ENCODE results near the gene DDX31. TPM values are rescaled to one million over a fixed set of nuclear protein-coding genes. Genes with fewer than 3 reads are reported as not detected.

DDX31 gene
- total RNA-seq, 4 donors from 2014 or later: 6.1 to 30.1 (median 9.8) TPM

DNA sequence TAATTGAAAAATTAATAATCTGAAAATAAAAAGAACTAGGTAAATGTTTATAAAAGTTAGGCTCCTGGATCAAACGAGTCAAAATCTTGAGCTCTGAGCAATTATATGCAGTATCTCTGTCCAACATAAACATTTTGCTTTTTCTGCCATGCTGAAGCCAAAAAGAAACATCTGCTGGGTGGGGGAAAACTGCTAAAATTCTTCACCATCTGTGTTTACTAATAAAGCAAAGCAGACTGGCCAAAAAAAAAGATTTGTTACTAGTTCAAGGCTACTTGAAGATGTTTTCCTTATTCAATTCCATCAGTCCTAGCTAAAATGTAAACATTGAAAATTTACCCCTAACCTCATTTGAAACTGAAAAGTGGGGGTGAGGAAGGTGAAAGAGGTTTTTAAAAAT lies 30.2 kb upstream of the DDX31 start:
- intact Hi-C loops (cut with DNase I; ENCODE audit: low total_unique reads): no loop called here
- 0 to 9% methylated on average over 1 of the region's 1 CpG for WGBS, 2 donors (ENCODE audit: low coverage in 1 of 2)
- DNase-seq: no peak
- Histone ChIP-seq H3K4me3 (no peak overlapping the region), H3K9me3 (peaks cover 15 to 16% of the 10 kb centered on the region in 2 donors), H3K27me3 (no peaks in the 10 kb centered on the region), H3K4me1 (peaks cover 0 to 6% (median 0%) of the 10 kb centered on the region in 4 donors), H3K27ac (no peak overlapping the region), H3K36me3 (no peaks in the 10 kb centered on the region)
- TF ChIP-seq EP300 (IDR thresholded peaks at IDR 0.05; ENCODE audit: low read depth): no peak
- no peak for TF ChIP-seq POLR2A (IDR thresholded peaks at IDR 0.05)
- no peak for TF ChIP-seq POLR2AphosphoS5 (IDR thresholded peaks at IDR 0.05)
- TF ChIP-seq, protein P1, sequence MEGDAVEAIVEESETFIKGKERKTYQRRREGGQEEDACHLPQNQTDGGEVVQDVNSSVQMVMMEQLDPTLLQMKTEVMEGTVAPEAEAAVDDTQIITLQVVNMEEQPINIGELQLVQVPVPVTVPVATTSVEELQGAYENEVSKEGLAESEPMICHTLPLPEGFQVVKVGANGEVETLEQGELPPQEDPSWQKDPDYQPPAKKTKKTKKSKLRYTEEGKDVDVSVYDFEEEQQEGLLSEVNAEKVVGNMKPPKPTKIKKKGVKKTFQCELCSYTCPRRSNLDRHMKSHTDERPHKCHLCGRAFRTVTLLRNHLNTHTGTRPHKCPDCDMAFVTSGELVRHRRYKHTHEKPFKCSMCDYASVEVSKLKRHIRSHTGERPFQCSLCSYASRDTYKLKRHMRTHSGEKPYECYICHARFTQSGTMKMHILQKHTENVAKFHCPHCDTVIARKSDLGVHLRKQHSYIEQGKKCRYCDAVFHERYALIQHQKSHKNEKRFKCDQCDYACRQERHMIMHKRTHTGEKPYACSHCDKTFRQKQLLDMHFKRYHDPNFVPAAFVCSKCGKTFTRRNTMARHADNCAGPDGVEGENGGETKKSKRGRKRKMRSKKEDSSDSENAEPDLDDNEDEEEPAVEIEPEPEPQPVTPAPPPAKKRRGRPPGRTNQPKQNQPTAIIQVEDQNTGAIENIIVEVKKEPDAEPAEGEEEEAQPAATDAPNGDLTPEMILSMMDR (IDR thresholded peaks at IDR 0.05): no peak
- in situ Hi-C loops (cut with MboI; ENCODE audit: low pct_ligation_motif_present in 1 of 4, low pct_unique_long_range_greater_than_20kb in 1 of 4, low sequenced_read_pairs in 3 of 4): no loop called here

DNA sequence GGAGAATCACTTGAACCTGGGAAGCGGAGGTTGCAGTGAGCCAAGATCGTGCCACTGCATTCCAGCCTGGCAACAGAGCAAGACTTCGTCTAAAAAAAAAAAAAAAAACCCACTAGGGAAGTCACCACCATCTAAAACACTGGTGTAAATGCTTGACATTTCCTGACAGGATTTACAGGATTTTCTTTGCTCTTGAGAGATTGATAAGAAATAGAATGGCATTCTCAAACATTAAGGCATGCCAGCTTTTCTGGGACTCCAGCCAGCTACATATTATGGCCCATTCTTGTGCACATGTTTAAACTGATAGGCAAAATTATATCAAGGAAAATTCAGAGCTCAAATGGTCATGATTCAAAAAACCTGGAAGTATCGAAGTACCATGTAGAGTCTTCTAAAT lies 29.2 kb upstream of the DDX31 start:
- WGBS, 2 donors (ENCODE audit: low coverage in 1 of 2): 40 to 42% methylated on average over 4 of the region's 4 CpGs
- no peak overlapping the region for H3K27ac ChIP-seq
- peak; percentile 48 for DNase-seq
- peaks cover 0 to 6% (median 0%) of the 10 kb centered on the region in 4 donors for H3K4me1 ChIP-seq
- intact Hi-C loops (cut with DNase I; ENCODE audit: low total_unique reads): no loop called here
- no peak overlapping the region for H3K4me3 ChIP-seq
- TF ChIP-seq POLR2AphosphoS5 (IDR thresholded peaks at IDR 0.05): no peak
- TF ChIP-seq, protein P1 (IDR thresholded peaks at IDR 0.05): no peak
- no peak for TF ChIP-seq POLR2A (IDR thresholded peaks at IDR 0.05)
- no peak for TF ChIP-seq EP300 (IDR thresholded peaks at IDR 0.05; ENCODE audit: low read depth)
- H3K9me3 ChIP-seq: peaks cover 15 to 16% of the 10 kb centered on the region in 2 donors
- no peaks in the 10 kb centered on the region for H3K36me3 ChIP-seq
- no peaks in the 10 kb centered on the region for H3K27me3 ChIP-seq
- in situ Hi-C loops (cut with MboI; ENCODE audit: low pct_ligation_motif_present in 1 of 4, low pct_unique_long_range_greater_than_20kb in 1 of 4, low sequenced_read_pairs in 3 of 4): no loop called here

DNA sequence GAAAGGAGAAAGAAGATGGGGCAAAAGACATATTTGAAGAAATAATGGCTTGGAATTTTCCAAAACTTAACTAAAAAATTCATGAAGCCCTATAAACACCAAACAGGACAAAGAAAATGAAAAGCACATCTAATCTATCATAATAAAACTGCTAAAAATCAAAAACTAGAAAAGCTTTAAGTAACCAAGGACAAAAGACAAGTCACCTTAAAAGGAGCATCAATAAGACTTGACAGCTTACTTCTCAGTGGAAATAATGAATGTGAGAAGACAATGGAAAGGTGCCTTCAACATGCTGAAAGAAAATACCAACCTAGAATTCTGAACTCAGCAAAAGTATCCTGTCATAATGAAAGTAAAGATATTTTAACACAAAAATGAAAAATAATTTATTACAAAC lies 27.4 kb upstream of the DDX31 start:
- no peaks in the 10 kb centered on the region for H3K27me3 ChIP-seq
- no peak overlapping the region for H3K4me3 ChIP-seq
- H3K27ac ChIP-seq: no peak overlapping the region
- peaks cover 15 to 16% of the 10 kb centered on the region in 2 donors for H3K9me3 ChIP-seq
- no peak for DNase-seq
- H3K4me1 ChIP-seq: no peaks in the 10 kb centered on the region
- intact Hi-C loops (cut with DNase I; ENCODE audit: low total_unique reads): no loop called here
- TF ChIP-seq POLR2A (IDR thresholded peaks at IDR 0.05): no peak
- no peak for TF ChIP-seq EP300 (IDR thresholded peaks at IDR 0.05; ENCODE audit: low read depth)
- in situ Hi-C loops (cut with MboI; ENCODE audit: low pct_ligation_motif_present in 1 of 4, low pct_unique_long_range_greater_than_20kb in 1 of 4, low sequenced_read_pairs in 3 of 4): no loop called here
- H3K36me3 ChIP-seq: no peaks in the 10 kb centered on the region

DNA sequence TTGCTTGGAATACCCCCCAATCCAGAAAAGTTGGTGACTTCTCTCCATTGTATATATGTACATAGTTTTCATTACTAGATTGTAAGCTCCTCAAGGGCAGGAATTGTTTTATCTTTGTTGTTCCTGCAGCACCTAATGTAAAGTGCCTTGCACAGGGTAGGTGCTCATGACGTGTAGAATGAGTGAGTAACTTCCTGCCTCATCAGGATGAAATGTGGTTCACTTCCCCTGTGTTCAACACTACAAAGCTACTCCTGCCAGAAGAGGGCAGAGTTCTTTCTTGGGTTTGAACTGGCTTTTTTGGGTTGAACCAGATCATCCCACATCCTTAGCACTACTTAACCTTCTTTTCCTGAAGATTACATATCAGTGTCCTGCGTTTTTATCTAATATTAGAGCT lies 24.4 kb upstream of the DDX31 start:
- peaks cover 0 to 9% (median 2%) of the 10 kb centered on the region in 4 donors for H3K36me3 ChIP-seq
- TF ChIP-seq, protein P1 (IDR thresholded peaks at IDR 0.05): peak in 3 of 5 experiments; percentile 15 to 26 (median 17)
- no peak for TF ChIP-seq EP300 (IDR thresholded peaks at IDR 0.05; ENCODE audit: low read depth)
- H3K4me1 ChIP-seq: no peaks in the 10 kb centered on the region
- in situ Hi-C loops (cut with MboI; ENCODE audit: low pct_ligation_motif_present in 1 of 4, low pct_unique_long_range_greater_than_20kb in 1 of 4, low sequenced_read_pairs in 3 of 4): no loop called here
- H3K9me3 ChIP-seq: peaks cover 15 to 16% of the 10 kb centered on the region in 2 donors
- H3K27ac ChIP-seq: no peak overlapping the region
- intact Hi-C loops (cut with DNase I; ENCODE audit: low total_unique reads): no loop called here
- no peak for DNase-seq
- WGBS, 2 donors (ENCODE audit: low coverage in 1 of 2): 14 to 30% methylated on average over 1 to 2 of the region's 2 CpGs
- H3K4me3 ChIP-seq: no peak overlapping the region
- no peaks in the 10 kb centered on the region for H3K27me3 ChIP-seq

DNA sequence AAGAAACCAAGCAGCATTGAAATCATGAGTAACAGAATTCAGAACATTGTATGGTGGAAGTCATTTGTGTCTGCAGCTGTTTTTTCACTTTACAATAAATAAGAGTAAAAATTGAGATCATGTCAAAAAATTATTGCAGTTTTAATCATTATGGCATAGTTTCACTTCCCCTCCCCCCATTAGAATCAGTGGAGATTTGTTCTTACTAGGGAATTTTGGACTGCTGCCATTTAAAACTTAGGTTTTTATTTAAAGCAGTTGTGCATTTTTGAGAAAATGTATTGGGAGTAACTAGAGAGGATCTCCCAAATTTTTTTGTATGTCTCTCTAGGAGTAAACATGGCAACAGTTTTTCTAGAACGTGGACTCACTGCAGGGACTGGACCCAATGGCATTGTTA lies 20.9 kb upstream of the DDX31 start:
- no peak for DNase-seq
- no peaks in the 10 kb centered on the region for H3K4me1 ChIP-seq
- no peak overlapping the region for H3K4me3 ChIP-seq
- intact Hi-C loops (cut with DNase I; ENCODE audit: low total_unique reads): loop anchor here (2.0 kb wide), 1 partner anchor 74 kb away; no protein-coding TSS in a partner anchor
- H3K9me3 ChIP-seq: no peaks in the 10 kb centered on the region
- 79 to 88% methylated on average over 1 of the region's 1 CpG for WGBS, 2 donors (ENCODE audit: low coverage in 1 of 2)
- TF ChIP-seq, protein P1 (IDR thresholded peaks at IDR 0.05): no peak
- TF ChIP-seq POLR2A (IDR thresholded peaks at IDR 0.05) (no peak), EP300 (IDR thresholded peaks at IDR 0.05; ENCODE audit: low read depth) (no peak), POLR2AphosphoS5 (IDR thresholded peaks at IDR 0.05) (no peak)
- no peaks in the 10 kb centered on the region for H3K27me3 ChIP-seq
- no peak overlapping the region for H3K27ac ChIP-seq
- peaks cover 0 to 34% (median 11%) of the 10 kb centered on the region in 4 donors for H3K36me3 ChIP-seq
- in situ Hi-C loops (cut with MboI; ENCODE audit: low pct_ligation_motif_present in 1 of 4, low pct_unique_long_range_greater_than_20kb in 1 of 4, low sequenced_read_pairs in 3 of 4): no loop called here
